ENCODE results near the gene NUDT21.

GRCh38 chr16:56469748-56470147 is 18.6 kb upstream of the NUDT21 start:
- TF ChIP-seq EZH2phosphoT487 (IDR thresholded peaks at IDR 0.05; ENCODE audit: borderline replicate concordance) (no peak), CTCF (conservative IDR thresholded peaks at IDR 0.05; ENCODE audit: low read length) (no peak)

Data from Loucy (cell line).